SW480 (cell line): ENCODE results near the gene HDHD5.

Experiments used
- DNase-seq: peaks from one replicate; pipeline ENCODE4 v3.0.0-alpha.2; 2016; ENCODE audit warnings: low spot score

Gene HDHD5

GRCh38 chr22:17158568-17159503 lies at the start of gene HDHD5:
Gene HDHD5 (minus strand): TSS chr22:17159277. CDS start chr22:17159251, 26 bp downstream.
- DNase-seq: peak; percentile 82

GRCh38 chr22:17205432-17205831 lies 46.4 kb upstream of the HDHD5 start:
- DNase-seq: peak; percentile 9

- peak; percentile 23 for DNase-seq
Observed at GRCh38 chr22:17201285-17201945, 42.3 kb upstream of the HDHD5 start.

- no peak for DNase-seq
Observed at GRCh38 chr22:17199003-17199731, 40.1 kb upstream of the HDHD5 start.

- no peak for DNase-seq
Observed at GRCh38 chr22:17198170-17199002, 39.3 kb upstream of the HDHD5 start.

GRCh38 chr22:17194213-17194612 lies 35.1 kb upstream of the HDHD5 start:
- DNase-seq: no peak

GRCh38 chr22:17192186-17192585 lies 33.1 kb upstream of the HDHD5 start:
- no peak for DNase-seq

GRCh38 chr22:17191163-17191784 lies 32.2 kb upstream of the HDHD5 start:
- no peak for DNase-seq

- DNase-seq: no peak
Observed at GRCh38 chr22:17190702-17191101, 31.6 kb upstream of the HDHD5 start.

GRCh38 chr22:17176715-17177114 lies 17.6 kb upstream of the HDHD5 start:
- no peak for DNase-seq

- DNase-seq: no peak
Observed at GRCh38 chr22:17172029-17172833, 13.2 kb upstream of the HDHD5 start.

GRCh38 chr22:17171153-17172028 lies 12.3 kb upstream of the HDHD5 start:
- DNase-seq: peak; percentile 88

GRCh38 chr22:17167486-17167885 lies 8.4 kb upstream of the HDHD5 start:
- DNase-seq: no peak

GRCh38 chr22:17164392-17165024 lies 5.4 kb upstream of the HDHD5 start:
- DNase-seq: peak; percentile 9

- no peak for DNase-seq
Observed at GRCh38 chr22:17162731-17163130, 3.7 kb upstream of the HDHD5 start.

- DNase-seq: no peak
Observed at GRCh38 chr22:17161991-17162390, 2.9 kb upstream of the HDHD5 start.

GRCh38 chr22:17159504-17159951 lies 451 bp upstream of the HDHD5 start:
- peak; percentile 64 for DNase-seq

- no peak for DNase-seq
Observed at GRCh38 chr22:17158176-17158567, 905 bp downstream of the HDHD5 start.

- DNase-seq: no peak
Observed at GRCh38 chr22:17157714-17158113, 1.4 kb downstream of the HDHD5 start.
